CD4-positive, CD25-positive, alpha-beta regulatory T cell (primary cell): ENCODE results near the gene EDC3. TPM values are rescaled to one million over a fixed set of nuclear protein-coding genes. Genes with fewer than 3 reads are reported as not detected.
"Not testable (repeated sequence)": the region's sequence is repeated elsewhere in the genome, so short reads cannot be mapped to it uniquely, and the experiment has no call there.

Experiments used
- ATAC-seq, 2 donors: fragments of 150-1000 bp; cut with Tn5 transposase; one replicate each; pipeline ENCODE4 v1.10.0; 2021; ENCODE audit warnings: low read depth in 2 of 2, moderate number of reproducible peaks in 2 of 2, moderate library complexity in 1 of 2
- DNase-seq, 3 donors: peaks; one replicate each; pipeline versions ENCODE4 v3.0.0 to v3.0.0-alpha.2; 2012 to 2022; ENCODE audit warnings: mixed read lengths in 1 of 3
- H3K27ac ChIP-seq: one replicate; pipeline ENCODE4 v1.7.0; 2013; ENCODE audit warnings: mild to moderate bottlenecking, low read length; ENCODE audit not compliant: insufficient read depth, poor library complexity, severe bottlenecking
- H3K27me3 ChIP-seq: one replicate; pipeline ENCODE4 v1.7.0; 2013; ENCODE audit warnings: low read length; ENCODE audit not compliant: control insufficient read depth, insufficient read depth
- H3K36me3 ChIP-seq: one replicate; pipeline ENCODE4 v1.7.0; 2013; ENCODE audit warnings: mild to moderate bottlenecking, low read length, moderate library complexity; ENCODE audit not compliant: control insufficient read depth, insufficient read depth
- H3K4me1 ChIP-seq: 2 replicates; pipeline ENCODE4 v1.7.0; 2013; ENCODE audit warnings: mild to moderate bottlenecking, low read length; ENCODE audit not compliant: insufficient read depth, control insufficient read depth, poor library complexity, severe bottlenecking
- H3K4me3 ChIP-seq: one replicate; pipeline ENCODE4 v1.7.0; 2013; ENCODE audit warnings: low read depth, mild to moderate bottlenecking, low read length, moderate library complexity
- H3K9me3 ChIP-seq, 2 experiments: 1 replicate in 1 of 2; 2 replicates in 1 of 2; pipeline ENCODE4 v1.7.0; 2013; ENCODE audit warnings: low read length in 2 of 2, mild to moderate bottlenecking in 1 of 2, moderate library complexity in 1 of 2; ENCODE audit not compliant: control insufficient read depth in 2 of 2
- H3K27ac Mint-ChIP-seq, 3 donors: one replicate each; pipeline ENCODE4 v1.8.0; 2020 to 2022; ENCODE audit warnings: mild to moderate bottlenecking in 3 of 3, mixed read lengths in 3 of 3, moderate library complexity in 2 of 3
- H3K27me3 Mint-ChIP-seq: one replicate; pipeline ENCODE4 v1.8.0; 2022; ENCODE audit warnings: mild to moderate bottlenecking, mixed read lengths
- H3K36me3 Mint-ChIP-seq: one replicate; pipeline ENCODE4 v1.8.0; 2020; ENCODE audit warnings: mixed read lengths
- H3K4me1 Mint-ChIP-seq, 4 donors: one replicate each; pipeline ENCODE4 v1.8.0; 2020 to 2022; ENCODE audit warnings: mixed read lengths in 4 of 4, mild to moderate bottlenecking in 1 of 4
- H3K4me3 Mint-ChIP-seq, 4 donors: one replicate each; pipeline ENCODE4 v1.8.0; 2020 to 2022; ENCODE audit warnings: mild to moderate bottlenecking in 4 of 4, mixed read lengths in 4 of 4, moderate library complexity in 3 of 4
- H3K9me3 Mint-ChIP-seq, 7 donors: one replicate each; pipeline ENCODE4 v1.8.0; 2020 to 2022; ENCODE audit warnings: mixed read lengths in 7 of 7, mild to moderate bottlenecking in 3 of 7, moderate library complexity in 2 of 7
- polyA plus RNA-seq, 4 donors: library from polyadenylated mRNA; unstranded; fragments of 300-500 nt; fragmentation: Illumina TruSeq; gene quantifications; one replicate each; pipeline ENCODE4 v1.2.3, GENCODE V29; 2021
- total RNA-seq: library from RNA; stranded (reverse); gene quantifications from one replicate; pipeline ENCODE4 v1.2.3, GENCODE V29; 2022

The EDC3 gene
- total and polyA plus RNA-seq, 5 donors from 2014 or later, result 22.2 to 30.2 (median 25.9) TPM

- ATAC-seq, H3K36me3 Mint-ChIP-seq, DNase-seq, H3K9me3 ChIP-seq, H3K9me3 Mint-ChIP-seq, H3K4me3 Mint-ChIP-seq, H3K27ac ChIP-seq, H3K4me3 ChIP-seq, H3K27me3 ChIP-seq, H3K27ac Mint-ChIP-seq, H3K36me3 ChIP-seq: not testable (repeated sequence)
- Mint-ChIP-seq H3K4me1 (peaks cover 0 to 15% (median 4%) of the 10 kb centered on the region in 4 donors), H3K27me3 (peaks cover 52% of the 10 kb centered on the region)
- H3K4me1 ChIP-seq, result peaks cover 11% of the 10 kb centered on the region
Measured at GRCh38 chr15:74729372-74729771, 33.5 kb upstream of the EDC3 start.

DNA sequence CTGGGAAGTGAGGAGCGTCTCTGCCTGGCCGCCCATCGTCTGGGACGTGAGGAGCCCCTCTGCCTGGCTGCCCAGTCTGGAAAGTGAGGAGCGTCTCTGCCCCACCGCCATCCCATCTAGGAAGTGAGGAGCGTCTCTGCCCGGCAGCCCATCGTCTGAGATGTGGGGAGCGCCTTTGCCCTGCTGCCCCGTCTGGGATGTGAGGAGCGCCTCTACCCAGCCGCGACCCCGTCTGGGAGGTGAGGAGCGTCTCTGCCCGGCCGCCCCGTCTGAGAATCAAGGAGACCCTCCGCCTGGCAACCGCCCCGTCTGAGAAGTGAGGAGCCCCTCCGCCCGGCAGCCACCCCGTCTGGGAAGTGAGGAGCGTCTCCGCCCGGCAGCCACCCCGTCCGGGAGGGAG, 32.9 kb upstream of the EDC3 start:
- H3K36me3 Mint-ChIP-seq, H3K4me3 Mint-ChIP-seq, H3K9me3 ChIP-seq, H3K36me3 ChIP-seq, H3K27ac Mint-ChIP-seq, ATAC-seq, H3K27me3 ChIP-seq, DNase-seq, H3K9me3 Mint-ChIP-seq, H3K4me3 ChIP-seq, H3K27ac ChIP-seq: not testable (repeated sequence)
- Mint-ChIP-seq H3K4me1 (peaks cover 0 to 15% (median 4%) of the 10 kb centered on the region in 4 donors), H3K27me3 (peaks cover 50% of the 10 kb centered on the region)
- H3K4me1 ChIP-seq, result peaks cover 11% of the 10 kb centered on the region

DNA sequence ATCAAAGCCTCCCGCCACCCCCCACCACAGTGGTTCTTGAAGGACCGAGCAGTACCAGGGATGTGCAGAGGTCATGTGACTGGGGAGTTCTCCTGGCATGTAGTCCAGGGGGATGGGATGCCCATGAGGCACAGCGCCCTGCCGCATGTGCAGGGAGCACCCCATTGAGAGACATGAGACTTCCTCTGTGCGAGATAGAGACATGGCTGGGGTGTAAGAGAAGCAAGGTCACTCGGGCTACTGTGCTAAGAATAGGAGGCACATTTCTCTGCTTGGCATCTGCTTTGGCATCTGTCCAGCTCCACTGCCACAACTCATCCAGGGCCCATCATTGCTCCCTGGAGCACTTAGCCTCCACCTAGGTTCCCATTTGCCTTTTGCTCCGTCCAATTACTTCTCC, 31.9 kb upstream of the EDC3 start:
- Histone ChIP-seq H3K36me3 (no peaks in the 10 kb centered on the region), H3K4me1 (peaks cover 11% of the 10 kb centered on the region), H3K9me3 (no peaks in the 10 kb centered on the region), H3K4me3 (no peak overlapping the region), H3K27me3 (no peaks in the 10 kb centered on the region), H3K27ac (no peak overlapping the region)
- peaks cover 49% of the 10 kb centered on the region for H3K27me3 Mint-ChIP-seq
- H3K27ac Mint-ChIP-seq, result no peak overlapping the region
- no peak for DNase-seq
- no peaks in the 10 kb centered on the region for H3K36me3 Mint-ChIP-seq
- H3K4me3 Mint-ChIP-seq, result peak overlapping the region in 2 of 4 donors; percentile 58 to 76
- peaks cover 0 to 15% (median 4%) of the 10 kb centered on the region in 4 donors for H3K4me1 Mint-ChIP-seq
- H3K9me3 Mint-ChIP-seq, result no peaks in the 10 kb centered on the region
- ATAC-seq, result no peak

DNA sequence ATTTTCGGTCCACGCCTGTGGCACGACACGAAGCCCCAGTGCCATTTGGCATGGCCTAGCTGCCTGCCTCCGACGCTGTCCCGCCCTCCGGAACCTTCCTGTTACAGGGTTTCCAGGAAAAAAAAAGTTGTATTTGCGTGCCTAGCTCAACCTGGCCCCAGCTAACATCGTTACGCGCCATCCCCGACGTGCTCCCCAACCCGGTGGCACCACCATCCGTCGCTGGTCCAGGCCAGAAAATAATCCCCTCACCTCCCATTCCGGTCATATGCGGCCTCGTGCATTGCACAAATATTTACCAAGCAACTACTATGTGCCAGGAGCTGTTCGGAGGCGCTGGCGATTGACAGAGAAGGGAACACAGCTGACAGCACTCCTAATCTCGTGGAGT, 30.9 kb upstream of the EDC3 start:
- ATAC-seq (no peak), DNase-seq (peak in 1 of 3 donors; percentile 72)
- H3K4me3 Mint-ChIP-seq, result peak overlapping the region; percentile 58 to 82 (median 76)
- no peaks in the 10 kb centered on the region for H3K36me3 ChIP-seq
- no peaks in the 10 kb centered on the region for H3K9me3 Mint-ChIP-seq
- H3K4me1 Mint-ChIP-seq, result peaks cover 0 to 15% (median 4%) of the 10 kb centered on the region in 4 donors
- H3K27me3 Mint-ChIP-seq, result peaks cover 45% of the 10 kb centered on the region
- no peak overlapping the region for H3K27ac ChIP-seq
- H3K27ac Mint-ChIP-seq, result no peak overlapping the region
- H3K36me3 Mint-ChIP-seq, result no peaks in the 10 kb centered on the region
- no peaks in the 10 kb centered on the region for H3K9me3 ChIP-seq
- peak overlapping the region; percentile 19 for H3K4me3 ChIP-seq
- peaks cover 11% of the 10 kb centered on the region for H3K4me1 ChIP-seq
- no peaks in the 10 kb centered on the region for H3K27me3 ChIP-seq

- Mint-ChIP-seq H3K27ac (no peak overlapping the region), H3K4me1 (peaks cover 0 to 15% (median 4%) of the 10 kb centered on the region in 4 donors)
Measured at GRCh38 chr15:74725845-74726773, 30.3 kb upstream of the EDC3 start.

GRCh38 chr15:74725225-74725774, 29.5 kb upstream of the EDC3 start, which contains the start of gene CYP1A1:
TSS of gene CYP1A1 (minus strand) at chr15:74725528. CDS start at chr15:74723097, 2,431 bp downstream.
- H3K36me3 Mint-ChIP-seq, result no peaks in the 10 kb centered on the region
- Histone ChIP-seq H3K4me1 (peaks cover 11% of the 10 kb centered on the region), H3K9me3 (no peaks in the 10 kb centered on the region), H3K36me3 (no peaks in the 10 kb centered on the region), H3K4me3 (no peak within 1 kb of the TSS), H3K27ac (no peak within 1 kb of the TSS), H3K27me3 (no peaks in the 10 kb centered on the region)
- ATAC-seq (no peak), DNase-seq (peak in 1 of 3 donors; percentile 55)
- no peak within 1 kb of the TSS for H3K27ac Mint-ChIP-seq
- H3K4me3 Mint-ChIP-seq, result peak within 1 kb of the TSS; percentile 52 to 79 (median 66)
- H3K27me3 Mint-ChIP-seq, result peaks cover 41% of the 10 kb centered on the region
- no peaks in the 10 kb centered on the region for H3K9me3 Mint-ChIP-seq
- H3K4me1 Mint-ChIP-seq, result peaks cover 0 to 15% (median 4%) of the 10 kb centered on the region in 4 donors

More at GRCh38 chr15:74725845-74726773, 30.3 kb upstream of the EDC3 start:
- Histone ChIP-seq H3K4me1 (peaks cover 11% of the 10 kb centered on the region), H3K27me3 (no peaks in the 10 kb centered on the region), H3K9me3 (no peaks in the 10 kb centered on the region), H3K36me3 (no peaks in the 10 kb centered on the region), H3K27ac (no peak overlapping the region), H3K4me3 (peak overlapping the region; percentile 19)
- ATAC-seq (peak; percentile 53 to 54), DNase-seq (peak; percentile 21 to 75 (median 24))
- no peaks in the 10 kb centered on the region for H3K36me3 Mint-ChIP-seq
- H3K9me3 Mint-ChIP-seq, result no peaks in the 10 kb centered on the region
- H3K27me3 Mint-ChIP-seq, result peaks cover 46% of the 10 kb centered on the region
- H3K4me3 Mint-ChIP-seq, result peak overlapping the region; percentile 58 to 82 (median 78)

DNA sequence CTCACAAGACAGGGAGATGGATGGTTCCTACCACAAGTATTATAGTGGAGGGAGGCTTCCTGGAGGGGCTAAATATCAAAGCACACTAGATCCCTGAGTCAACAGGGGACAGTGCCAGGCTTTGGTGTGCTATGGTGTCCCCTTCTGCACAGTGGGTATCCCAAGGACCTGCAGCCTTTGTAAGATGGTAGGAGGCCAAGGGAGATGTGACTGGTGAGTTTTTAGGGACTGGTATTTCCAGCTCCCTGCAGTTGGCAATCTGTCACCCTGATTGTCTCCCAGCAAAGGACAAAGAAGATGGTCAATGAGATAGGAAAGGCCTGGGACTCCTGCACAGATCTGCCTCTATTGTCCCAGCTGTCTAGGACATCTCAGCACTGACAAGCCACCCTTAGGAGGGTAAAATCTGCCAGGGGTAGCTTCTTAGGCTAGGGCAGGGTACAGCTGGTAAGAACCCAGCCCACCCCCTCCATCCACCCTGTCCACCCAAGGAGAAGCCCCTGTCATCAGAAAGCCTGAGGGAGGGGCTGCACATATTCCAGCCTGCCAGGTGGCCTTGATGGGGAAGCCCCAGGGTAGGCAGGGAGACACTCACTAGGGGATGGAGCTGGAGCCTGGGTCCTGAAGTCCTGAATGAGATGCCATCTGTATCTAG, 28.9 kb upstream of the EDC3 start:
- ATAC-seq (no peak), DNase-seq (no peak)
- no peaks in the 10 kb centered on the region for H3K9me3 Mint-ChIP-seq
- no peak overlapping the region for H3K27ac ChIP-seq
- H3K36me3 Mint-ChIP-seq, result no peaks in the 10 kb centered on the region
- H3K4me1 ChIP-seq, result peaks cover 11% of the 10 kb centered on the region
- no peaks in the 10 kb centered on the region for H3K36me3 ChIP-seq
- H3K27ac Mint-ChIP-seq, result no peak overlapping the region
- peak overlapping the region; percentile 21 to 79 (median 66) for H3K4me3 Mint-ChIP-seq
- peaks cover 39% of the 10 kb centered on the region for H3K27me3 Mint-ChIP-seq
- H3K4me1 Mint-ChIP-seq, result peaks cover 0 to 15% (median 4%) of the 10 kb centered on the region in 4 donors
- H3K4me3 ChIP-seq, result no peak overlapping the region
- H3K27me3 ChIP-seq, result no peaks in the 10 kb centered on the region
- no peaks in the 10 kb centered on the region for H3K9me3 ChIP-seq
